NT2/D1 (cell line): ENCODE data around the gene IL22RA1.

Experiments
- DNase-seq: peaks from one replicate; pipeline ENCODE4 v3.0.0-alpha.2; 2011; ENCODE audit warnings: low read depth, low spot score
- H3K27me3 ChIP-seq: 2 replicates; pipeline ENCODE4 v1.6.0; 2011; ENCODE audit warnings: mild to moderate bottlenecking; ENCODE audit not compliant: insufficient read length, insufficient read depth
- H3K36me3 ChIP-seq: 2 replicates; pipeline ENCODE4 v1.6.1; 2011; ENCODE audit warnings: mild to moderate bottlenecking, low read length, mixed read lengths; ENCODE audit not compliant: insufficient read depth, insufficient read length
- H3K4me1 ChIP-seq: 2 replicates; pipeline ENCODE4 v1.5.1; 2011; ENCODE audit not compliant: insufficient read depth, insufficient read length
- H3K4me3 ChIP-seq: 2 replicates; pipeline ENCODE4 v1.5.1; 2011; ENCODE audit warnings: low read depth; ENCODE audit not compliant: insufficient read length
- H3K9ac ChIP-seq: 2 replicates; pipeline ENCODE4 v1.6.0; 2011; ENCODE audit warnings: low read depth; ENCODE audit not compliant: insufficient read length
- H3K9me3 ChIP-seq: 2 replicates; pipeline ENCODE4 v1.5.1; 2011; ENCODE audit warnings: mild to moderate bottlenecking, low read length; ENCODE audit not compliant: insufficient read depth
- SUZ12 ChIP-seq: IDR thresholded peaks from 2 replicates; pipeline ENCODE4 v1.6.1; 2011; ENCODE audit not compliant: insufficient read length, insufficient read depth; ENCODE audit errors: extremely low read depth
- YY1 ChIP-seq: IDR thresholded peaks from 2 replicates; pipeline ENCODE4 v1.6.1; 2011; ENCODE audit not compliant: insufficient read length, insufficient read depth
- ZNF274 ChIP-seq: IDR thresholded peaks from 2 replicates; pipeline ENCODE4 v1.6.1; 2011; ENCODE audit warnings: mild to moderate bottlenecking, low read depth, low read length

IL22RA1 gene

GRCh38 chr1:24111262-24111995, 31.5 kb downstream of the IL22RA1 start:
- H3K27me3 ChIP-seq, result no peaks in the 10 kb centered on the region
- TF ChIP-seq SUZ12 (no peak), YY1 (no peak), ZNF274 (no peak)
- no peak for DNase-seq
- peak overlapping the region; percentile 46 for H3K9ac ChIP-seq
- H3K9me3 ChIP-seq, result no peaks in the 10 kb centered on the region
- H3K4me1 ChIP-seq, result peaks cover 41% of the 10 kb centered on the region
- H3K36me3 ChIP-seq, result no peaks in the 10 kb centered on the region
- H3K4me3 ChIP-seq, result no peak overlapping the region

DNA sequence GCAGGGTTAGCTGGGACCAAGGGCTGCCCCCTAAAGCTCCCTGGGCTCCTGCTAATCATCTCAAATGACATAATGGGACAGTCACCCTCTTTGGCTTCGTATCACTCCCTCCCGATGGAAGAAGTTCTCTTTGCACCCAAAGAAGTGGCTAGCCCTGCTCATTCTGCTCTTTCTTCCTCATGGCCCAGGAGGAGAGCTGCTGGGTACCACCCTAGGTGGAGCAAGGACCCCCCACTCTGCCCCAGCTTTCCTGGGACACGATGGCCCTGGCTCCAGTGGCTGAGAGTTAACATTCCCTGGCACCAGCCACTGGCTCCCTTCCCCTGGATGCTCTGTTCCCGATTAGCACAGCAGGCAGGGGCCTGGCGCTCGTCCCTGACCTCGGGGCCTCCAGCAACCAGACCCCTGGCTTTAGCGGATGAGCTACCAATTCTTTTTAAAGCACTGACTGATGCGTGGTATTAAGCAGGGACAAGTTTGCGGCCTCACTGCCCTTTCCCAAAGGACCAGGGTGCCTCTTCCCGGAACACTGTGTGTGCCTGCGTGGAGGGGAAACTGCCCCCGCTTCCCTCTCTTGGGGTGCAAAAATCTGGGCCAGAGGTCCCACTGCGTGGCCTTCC, 32.2 kb downstream of the IL22RA1 start:
- no peak for DNase-seq
- peak overlapping the region; percentile 12 for H3K9ac ChIP-seq
- TF ChIP-seq SUZ12 (no peak), ZNF274 (no peak), YY1 (no peak)
- H3K27me3 ChIP-seq, result no peaks in the 10 kb centered on the region
- no peaks in the 10 kb centered on the region for H3K9me3 ChIP-seq
- no peaks in the 10 kb centered on the region for H3K36me3 ChIP-seq
- H3K4me1 ChIP-seq, result peaks cover 42% of the 10 kb centered on the region
- H3K4me3 ChIP-seq, result no peak overlapping the region

GRCh38 chr1:24109686-24110475, 33.1 kb downstream of the IL22RA1 start:
- Histone ChIP-seq H3K9me3 (no peaks in the 10 kb centered on the region), H3K36me3 (no peaks in the 10 kb centered on the region), H3K4me3 (no peak overlapping the region), H3K4me1 (peaks cover 47% of the 10 kb centered on the region), H3K27me3 (no peaks in the 10 kb centered on the region), H3K9ac (no peak overlapping the region)
- no peak for DNase-seq
- TF ChIP-seq SUZ12, result no peak
- no peak for TF ChIP-seq ZNF274
- no peak for TF ChIP-seq YY1

- Histone ChIP-seq H3K27me3 (no peaks in the 10 kb centered on the region), H3K4me3 (no peak overlapping the region), H3K4me1 (peaks cover 47% of the 10 kb centered on the region), H3K36me3 (no peaks in the 10 kb centered on the region), H3K9ac (no peak overlapping the region), H3K9me3 (no peaks in the 10 kb centered on the region)
- TF ChIP-seq ZNF274, result no peak
- TF ChIP-seq YY1, result no peak
- TF ChIP-seq SUZ12, result no peak
- no peak for DNase-seq
These were observed 33.8 kb downstream of the IL22RA1 start for GRCh38 chr1:24109166-24109483.

- Histone ChIP-seq H3K9ac (peak overlapping the region; percentile 36), H3K36me3 (no peaks in the 10 kb centered on the region), H3K9me3 (no peaks in the 10 kb centered on the region), H3K4me1 (peaks cover 47% of the 10 kb centered on the region), H3K27me3 (no peaks in the 10 kb centered on the region), H3K4me3 (no peak overlapping the region)
- DNase-seq, result no peak
- TF ChIP-seq SUZ12 (no peak), YY1 (no peak), ZNF274 (no peak)
These were observed 34.4 kb downstream of the IL22RA1 start for GRCh38 chr1:24108334-24109165.

DNA sequence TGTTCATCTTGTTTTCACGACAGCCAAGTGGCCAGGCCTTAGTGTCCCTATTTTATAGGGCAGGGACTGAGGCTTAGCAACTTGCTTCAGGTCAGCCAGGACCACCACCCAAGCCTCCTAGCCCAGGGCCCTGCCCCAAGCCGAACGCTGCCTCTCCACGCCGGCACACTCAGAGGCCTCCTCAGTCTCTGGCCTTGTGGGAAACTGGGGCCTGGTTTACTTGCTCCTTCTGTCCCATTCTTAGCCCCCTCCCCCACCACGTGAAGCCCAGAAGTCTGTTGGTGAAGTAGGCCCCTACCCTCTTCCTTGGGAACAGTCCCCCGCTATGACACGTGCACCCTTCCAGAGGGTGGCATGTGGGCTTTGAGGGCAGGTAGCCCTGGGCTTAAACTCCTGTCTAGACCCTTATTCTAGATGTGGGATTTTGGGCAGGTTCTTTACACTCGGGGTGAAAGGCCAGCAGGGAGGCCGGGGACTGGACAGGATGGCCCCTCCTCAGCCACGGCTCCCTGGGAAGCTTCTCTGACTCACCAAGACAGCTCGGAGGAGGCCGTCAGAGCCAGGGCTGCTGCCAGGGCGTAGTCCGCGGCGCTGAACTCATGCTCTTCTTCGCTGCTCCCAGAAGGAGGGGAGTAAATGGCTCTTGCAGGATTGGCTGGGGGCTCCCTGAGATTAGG, 35.3 kb downstream of the IL22RA1 start:
- no peak for DNase-seq
- H3K9ac ChIP-seq, result peak overlapping the region; percentile 34
- no peak overlapping the region for H3K4me3 ChIP-seq
- H3K36me3 ChIP-seq, result no peaks in the 10 kb centered on the region
- H3K9me3 ChIP-seq, result no peaks in the 10 kb centered on the region
- H3K4me1 ChIP-seq, result peaks cover 46% of the 10 kb centered on the region
- TF ChIP-seq SUZ12, result no peak
- no peak for TF ChIP-seq ZNF274
- TF ChIP-seq YY1, result no peak
- H3K27me3 ChIP-seq, result no peaks in the 10 kb centered on the region
